ENCODE results near the gene LAIR2.
A peak's percentile ranks its signal among the peaks of the same experiment; 100 is the strongest.
"Not testable (repeated sequence)": the region's sequence is repeated elsewhere in the genome, so short reads cannot be mapped to it uniquely, and the experiment has no call there.

LAIR2 gene

GRCh38 chr19:54495284-54495683 lies 7.3 kb upstream of the LAIR2 start:
- not testable (repeated sequence) for DNase-seq

- DNase-seq: not testable (repeated sequence)
Measured at GRCh38 chr19:54497747-54498450, 4.7 kb upstream of the LAIR2 start.

- DNase-seq: not testable (repeated sequence)
Measured at GRCh38 chr19:54498451-54498772, 4.2 kb upstream of the LAIR2 start.

GRCh38 chr19:54505542-54505941 lies 2.9 kb downstream of the LAIR2 start:
- not testable (repeated sequence) for DNase-seq

GRCh38 chr19:54506079-54506478 lies 3.4 kb downstream of the LAIR2 start:
- no peak for DNase-seq

GRCh38 chr19:54507038-54507717 lies 4.5 kb downstream of the LAIR2 start:
- not testable (repeated sequence) for DNase-seq

GRCh38 chr19:54507824-54508223 lies 5.2 kb downstream of the LAIR2 start:
- no peak for DNase-seq

GRCh38 chr19:54508487-54508886 lies 5.9 kb downstream of the LAIR2 start:
- not testable (repeated sequence) for DNase-seq

GRCh38 chr19:54509200-54509940 lies 6.7 kb downstream of the LAIR2 start:
- DNase-seq: not testable (repeated sequence)

- DNase-seq: no peak
Measured at GRCh38 chr19:54515156-54515555, 12.5 kb downstream of the LAIR2 start.

- DNase-seq: peak; percentile 32
Measured at GRCh38 chr19:54517483-54517882, 14.9 kb downstream of the LAIR2 start.

GRCh38 chr19:54518844-54519243 lies 16.2 kb downstream of the LAIR2 start:
- DNase-seq: no peak

GRCh38 chr19:54521022-54521859 lies 18.6 kb downstream of the LAIR2 start:
- no peak for DNase-seq

GRCh38 chr19:54521860-54522513 lies 19.4 kb downstream of the LAIR2 start:
- no peak for DNase-seq

- DNase-seq: no peak
Measured at GRCh38 chr19:54523403-54523802, 20.8 kb downstream of the LAIR2 start.

- no peak for DNase-seq
Measured at GRCh38 chr19:54525636-54526035, 23.0 kb downstream of the LAIR2 start.

- DNase-seq: no peak
Measured at GRCh38 chr19:54526972-54527371, 24.3 kb downstream of the LAIR2 start.

GRCh38 chr19:54530866-54531265 lies 28.2 kb downstream of the LAIR2 start:
- no peak for DNase-seq

- no peak for DNase-seq
Measured at GRCh38 chr19:54532528-54532927, 29.9 kb downstream of the LAIR2 start.

- no peak for DNase-seq
Measured at GRCh38 chr19:54533476-54533875, 30.8 kb downstream of the LAIR2 start.

- no peak for DNase-seq
Measured at GRCh38 chr19:54534156-54534555, 31.5 kb downstream of the LAIR2 start.

- DNase-seq: no peak
Measured at GRCh38 chr19:54535601-54536000, 33.0 kb downstream of the LAIR2 start.

Measured in DMS79 (cell line).